Measurements from ENCODE around the gene MRPL51.
"Not testable (repeated sequence)": the region's sequence is repeated elsewhere in the genome, so short reads cannot be mapped to it uniquely, and the experiment has no call there.

Gene MRPL51

GRCh38 chr12:6532051-6532926 is 39.2 kb upstream of the MRPL51 start:
- peak; percentile 83 for DNase-seq (ENCODE audit: low spot score)

GRCh38 chr12:6530576-6531260 is 37.7 kb upstream of the MRPL51 start:
- no peak for DNase-seq (ENCODE audit: low spot score)

- DNase-seq (ENCODE audit: low spot score) = no peak
These were observed 36.3 kb upstream of the MRPL51 start for GRCh38 chr12:6529291-6529737.

GRCh38 chr12:6528539-6529235 is 35.6 kb upstream of the MRPL51 start:
- no peak for DNase-seq (ENCODE audit: low spot score)

GRCh38 chr12:6527711-6528110 is 34.6 kb upstream of the MRPL51 start:
- no peak for DNase-seq (ENCODE audit: low spot score)

GRCh38 chr12:6526766-6527525 is 33.9 kb upstream of the MRPL51 start:
- no peak for DNase-seq (ENCODE audit: low spot score)

- DNase-seq (ENCODE audit: low spot score) = no peak
These were observed 33.1 kb upstream of the MRPL51 start for GRCh38 chr12:6526201-6526600.

GRCh38 chr12:6524648-6525047 is 31.6 kb upstream of the MRPL51 start:
- DNase-seq (ENCODE audit: low spot score) = no peak

GRCh38 chr12:6523708-6524107 is 30.6 kb upstream of the MRPL51 start:
- no peak for DNase-seq (ENCODE audit: low spot score)

- no peak for DNase-seq (ENCODE audit: low spot score)
These were observed 29.1 kb upstream of the MRPL51 start for GRCh38 chr12:6522193-6522592.

GRCh38 chr12:6520186-6520585 is 27.1 kb upstream of the MRPL51 start:
- no peak for DNase-seq (ENCODE audit: low spot score)

GRCh38 chr12:6508087-6508486 is 15.0 kb upstream of the MRPL51 start:
- no peak for DNase-seq (ENCODE audit: low spot score)

GRCh38 chr12:6507102-6507998 is 14.3 kb upstream of the MRPL51 start:
- no peak for DNase-seq (ENCODE audit: low spot score)

GRCh38 chr12:6500466-6500865 is 7.4 kb upstream of the MRPL51 start:
- DNase-seq (ENCODE audit: low spot score) = no peak

- DNase-seq (ENCODE audit: low spot score) = not testable (repeated sequence)
These were observed 4.2 kb upstream of the MRPL51 start for GRCh38 chr12:6497291-6497690.

- no peak for DNase-seq (ENCODE audit: low spot score)
These were observed 1.9 kb upstream of the MRPL51 start for GRCh38 chr12:6494968-6495367.

- peak; percentile 16 for DNase-seq (ENCODE audit: low spot score)
These were observed 1.2 kb upstream of the MRPL51 start for GRCh38 chr12:6494258-6494743.

- DNase-seq (ENCODE audit: low spot score) = peak; percentile 93
These were observed 615 bp upstream of the MRPL51 start, which contains the start of gene NCAPD2 for GRCh38 chr12:6493497-6494257. Gene NCAPD2 (plus strand): TSS chr12:6494102. CDS start chr12:6495099, 997 bp downstream.

- DNase-seq (ENCODE audit: low spot score) = not testable (repeated sequence)
These were observed 2.4 kb downstream of the MRPL51 start for GRCh38 chr12:6490673-6491072.

GRCh38 chr12:6489449-6489848 is 3.6 kb downstream of the MRPL51 start:
- DNase-seq (ENCODE audit: low spot score) = no peak

All from hematopoietic multipotent progenitor cell treated with erythropoietin and hydrocortisone succinate and interleukin-3 and kit ligand, for 17 days (in vitro differentiated cells).